H9 (cell line): ENCODE data around the gene UNK. TPM values are rescaled to one million over a fixed set of nuclear protein-coding genes. Genes with fewer than 3 reads are reported as not detected.

Experiments used
- DNase-seq: peaks from one replicate; pipeline ENCODE4 v3.0.0-alpha.2; 2017
- H2AFZ ChIP-seq: one replicate; pipeline ENCODE4 v1.6.1; 2013; ENCODE audit warnings: mild to moderate bottlenecking, low read length, control low read depth, moderate library complexity
- H2AK5ac ChIP-seq: 2 replicates; pipeline ENCODE4 v1.6.1; 2013; ENCODE audit warnings: low read length, control low read depth, mixed read lengths; ENCODE audit not compliant: insufficient read length
- H2BK120ac ChIP-seq: one replicate; pipeline ENCODE4 v1.6.1; 2013; ENCODE audit warnings: low read depth, mild to moderate bottlenecking, low read length, control low read depth, inconsistent platforms; ENCODE audit not compliant: poor library complexity, severe bottlenecking
- H2BK12ac ChIP-seq: 2 replicates; pipeline ENCODE4 v1.6.1; 2013; ENCODE audit warnings: low read length, control low read depth, mixed read lengths, low read depth; ENCODE audit not compliant: insufficient read length
- H2BK15ac ChIP-seq: 2 replicates; pipeline ENCODE4 v1.6.1; 2013; ENCODE audit warnings: low read depth, low read length, control low read depth
- H2BK20ac ChIP-seq: one replicate; pipeline ENCODE4 v1.6.1; 2013; ENCODE audit warnings: low read depth, mild to moderate bottlenecking, low read length, control low read depth, inconsistent platforms; ENCODE audit not compliant: poor library complexity, severe bottlenecking
- H2BK5ac ChIP-seq: 2 replicates; pipeline ENCODE4 v1.6.1; 2013; ENCODE audit warnings: low read length, control low read depth, mixed read lengths; ENCODE audit not compliant: insufficient read length
- H3K14ac ChIP-seq: 2 replicates; pipeline ENCODE4 v1.6.1; 2013; ENCODE audit warnings: low read length, control low read depth; ENCODE audit not compliant: insufficient read depth
- H3K18ac ChIP-seq: 2 replicates; pipeline ENCODE4 v1.6.1; 2013; ENCODE audit warnings: low read depth, mild to moderate bottlenecking, mixed read lengths, low read length, control low read depth; ENCODE audit not compliant: insufficient read length
- H3K23ac ChIP-seq: 2 replicates; pipeline ENCODE4 v1.6.1; 2013; ENCODE audit warnings: low read length, control low read depth, mixed read lengths, low read depth; ENCODE audit not compliant: insufficient read length
- H3K23me2 ChIP-seq: 2 replicates; pipeline ENCODE4 v1.6.1; 2013; ENCODE audit warnings: low read depth, mild to moderate bottlenecking, mixed read lengths, low read length, control low read depth; ENCODE audit not compliant: insufficient read length, poor library complexity, severe bottlenecking
- H3K27ac ChIP-seq: 2 replicates; pipeline ENCODE4 v1.5.1; 2013; ENCODE audit warnings: low read length, control low read depth, mixed read lengths, low read depth; ENCODE audit not compliant: insufficient read length
- H3K27me3 ChIP-seq: 2 replicates; pipeline ENCODE4 v1.6.1; 2013; ENCODE audit warnings: low read length, control low read depth, inconsistent platforms; ENCODE audit not compliant: insufficient read depth
- H3K4ac ChIP-seq: 2 replicates; pipeline ENCODE4 v1.6.1; 2013; ENCODE audit warnings: low read depth, mild to moderate bottlenecking, control low read depth, inconsistent platforms, low read length, moderate library complexity
- H3K4me1 ChIP-seq: 2 replicates; pipeline ENCODE4 v1.6.1; 2013; ENCODE audit warnings: low read length, control low read depth, inconsistent platforms; ENCODE audit not compliant: insufficient read depth
- H3K4me2 ChIP-seq: 2 replicates; pipeline ENCODE4 v1.6.1; 2013; ENCODE audit warnings: low read length, control low read depth, mixed read lengths; ENCODE audit not compliant: insufficient read length, insufficient read depth
- H3K56ac ChIP-seq: 2 replicates; pipeline ENCODE4 v1.6.1; 2013; ENCODE audit warnings: low read depth, mild to moderate bottlenecking, mixed read lengths, low read length, control low read depth; ENCODE audit not compliant: insufficient read length
- H3K79me1 ChIP-seq: 2 replicates; pipeline ENCODE4 v1.6.1; 2013; ENCODE audit warnings: low read depth, mild to moderate bottlenecking, moderate library complexity, low read length, control low read depth, inconsistent platforms; ENCODE audit not compliant: insufficient read depth, poor library complexity, severe bottlenecking
- H3K79me2 ChIP-seq: 2 replicates; pipeline ENCODE4 v1.6.1; 2013; ENCODE audit warnings: low read length, control low read depth, inconsistent platforms; ENCODE audit not compliant: insufficient read depth
- H3K9ac ChIP-seq: 2 replicates; pipeline ENCODE4 v1.6.1; 2013; ENCODE audit warnings: low read length, control low read depth, mixed read lengths; ENCODE audit not compliant: insufficient read length; ENCODE audit errors: extremely low read depth
- H3K9me3 ChIP-seq: one replicate; pipeline ENCODE4 v1.6.1; 2013; ENCODE audit warnings: low read depth, low read length, inconsistent platforms; ENCODE audit not compliant: control insufficient read depth
- H3T11ph ChIP-seq: one replicate; pipeline ENCODE4 v1.6.1; 2013; ENCODE audit warnings: mild to moderate bottlenecking, low read length, control low read depth, inconsistent platforms
- H4K20me1 ChIP-seq: one replicate; pipeline ENCODE4 v1.6.1; 2013; ENCODE audit not compliant: control insufficient read depth, insufficient read length, insufficient read depth
- H4K5ac ChIP-seq: 2 replicates; pipeline ENCODE4 v1.6.1; 2013; ENCODE audit warnings: low read depth, mild to moderate bottlenecking, mixed read lengths, low read length, control low read depth; ENCODE audit not compliant: insufficient read length
- H4K8ac ChIP-seq: replicated peaks from 2 replicates; pipeline ENCODE4 v1.6.1; 2013; ENCODE audit warnings: low read length, control low read depth, mixed read lengths, low read depth; ENCODE audit not compliant: insufficient read length
- H4K91ac ChIP-seq: 2 replicates; pipeline ENCODE4 v1.6.1; 2013; ENCODE audit warnings: low read depth, mild to moderate bottlenecking, moderate library complexity, mixed read lengths, low read length, control low read depth; ENCODE audit not compliant: insufficient read length
- H3K27ac Mint-ChIP-seq, 3 experiments: 2 replicates in 2 of 3; 3 replicates in 1 of 3; pipeline ENCODE4 v1.8.0; 2020 to 2021; ENCODE audit warnings: mixed read lengths in 3 of 3, mild to moderate bottlenecking in 1 of 3, moderate library complexity in 1 of 3
- H3K27me3 Mint-ChIP-seq: 2 replicates; pipeline ENCODE4 v1.8.0; 2021; ENCODE audit warnings: low read depth, mild to moderate bottlenecking, moderate library complexity, mixed read lengths
- H3K36me3 Mint-ChIP-seq, 3 experiments: 2 replicates in 2 of 3; 3 replicates in 1 of 3; pipeline ENCODE4 v1.8.0; 2020 to 2021; ENCODE audit warnings: low read depth in 3 of 3, mixed read lengths in 3 of 3; ENCODE audit not compliant: insufficient read depth in 1 of 3
- H3K4me1 Mint-ChIP-seq, 2 experiments: 2 replicates each; pipeline ENCODE4 v1.8.0; 2020; ENCODE audit warnings: mixed read lengths in 2 of 2
- H3K4me3 Mint-ChIP-seq, 2 experiments: 2 replicates in 1 of 2; 3 replicates in 1 of 2; pipeline ENCODE4 v1.8.0; 2020 to 2021; ENCODE audit warnings: mild to moderate bottlenecking in 2 of 2, mixed read lengths in 2 of 2, moderate library complexity in 1 of 2
- H3K9me3 Mint-ChIP-seq, 2 experiments: 2 replicates in 1 of 2; 3 replicates in 1 of 2; pipeline ENCODE4 v1.8.0; 2020; ENCODE audit warnings: mild to moderate bottlenecking in 2 of 2, mixed read lengths in 2 of 2, moderate library complexity in 1 of 2
- WGBS: extraction: QIAGEN DNeasy Blood & Tissue Kit; methylation state at CpG from one replicate; pipeline ENCODE4 v1.1.7; 2013; ENCODE audit warnings: missing lambda C conversion rate, low lambda C conversion rate, mixed read lengths; ENCODE audit not compliant: insufficient read length; ENCODE audit errors: extremely low coverage; 5-methylcytosine and 5-hydroxymethylcytosine counted together
- total RNA-seq: library from RNA; stranded (reverse); gene quantifications from 2 replicates; pipeline ENCODE4 v1.2.1, GENCODE V29; 2021
- TF ChIP-seq, protein P1 (sequence below): fragments of 200-600 bp; sonication (generic); conservative IDR thresholded peaks from 3 replicates; pipeline ENCODE4 v1.8.0; 2021; ENCODE audit warnings: antibody characterized with exemption, mild to moderate bottlenecking

Gene UNK
- total RNA-seq, 1 experiment from 2014 or later, result 36.4 TPM

DNA sequence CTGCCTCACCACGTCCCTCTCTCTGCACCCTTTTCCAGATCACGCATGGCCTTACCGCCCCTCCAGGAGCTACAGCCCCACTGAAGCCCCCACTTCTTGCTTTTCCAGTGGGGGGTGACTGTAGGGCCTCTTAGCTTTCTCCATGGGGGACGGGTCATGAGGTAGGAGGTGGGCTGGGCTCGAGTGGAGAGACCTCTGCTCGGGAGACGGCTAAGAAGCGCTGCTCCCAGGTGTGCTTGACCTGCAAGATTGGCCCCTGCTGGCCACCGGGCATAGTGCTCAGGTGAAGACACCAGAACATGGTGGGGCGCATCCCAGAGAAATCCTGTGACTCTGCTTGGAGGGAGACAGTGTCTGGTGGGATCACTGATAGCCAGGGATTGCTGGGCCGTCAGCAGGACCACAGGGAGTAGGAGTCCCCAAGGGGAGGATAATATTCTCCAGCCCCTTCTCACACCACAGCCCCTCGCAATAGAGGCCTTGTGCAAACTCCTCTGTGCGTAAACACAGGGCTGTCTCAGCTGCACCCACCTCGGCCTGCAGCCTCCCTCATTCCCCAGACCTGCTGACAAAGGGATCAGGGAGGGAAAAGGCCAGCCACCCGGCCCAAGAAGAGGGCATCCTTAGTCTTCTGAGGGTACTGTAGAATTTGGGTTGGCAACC lies 10.7 kb upstream of the UNK start:
- no peaks in the 10 kb centered on the region for H3K9me3 ChIP-seq
- H2AK5ac ChIP-seq, result no peak overlapping the region
- Mint-ChIP-seq H3K27ac (peak overlapping the region in 2 of 3 experiments; percentile 21 to 49; a peak in 1 of 7 replicates), H3K4me3 (no peak overlapping the region), H3K9me3 (no peaks in the 10 kb centered on the region), H3K4me1 (peaks cover 28 to 38% of the 10 kb centered on the region in 2 experiments), H3K27me3 (no peaks in the 10 kb centered on the region), H3K36me3 (peaks cover 18 to 30% (median 30%) of the 10 kb centered on the region in 3 experiments)
- TF ChIP-seq, protein P1, sequence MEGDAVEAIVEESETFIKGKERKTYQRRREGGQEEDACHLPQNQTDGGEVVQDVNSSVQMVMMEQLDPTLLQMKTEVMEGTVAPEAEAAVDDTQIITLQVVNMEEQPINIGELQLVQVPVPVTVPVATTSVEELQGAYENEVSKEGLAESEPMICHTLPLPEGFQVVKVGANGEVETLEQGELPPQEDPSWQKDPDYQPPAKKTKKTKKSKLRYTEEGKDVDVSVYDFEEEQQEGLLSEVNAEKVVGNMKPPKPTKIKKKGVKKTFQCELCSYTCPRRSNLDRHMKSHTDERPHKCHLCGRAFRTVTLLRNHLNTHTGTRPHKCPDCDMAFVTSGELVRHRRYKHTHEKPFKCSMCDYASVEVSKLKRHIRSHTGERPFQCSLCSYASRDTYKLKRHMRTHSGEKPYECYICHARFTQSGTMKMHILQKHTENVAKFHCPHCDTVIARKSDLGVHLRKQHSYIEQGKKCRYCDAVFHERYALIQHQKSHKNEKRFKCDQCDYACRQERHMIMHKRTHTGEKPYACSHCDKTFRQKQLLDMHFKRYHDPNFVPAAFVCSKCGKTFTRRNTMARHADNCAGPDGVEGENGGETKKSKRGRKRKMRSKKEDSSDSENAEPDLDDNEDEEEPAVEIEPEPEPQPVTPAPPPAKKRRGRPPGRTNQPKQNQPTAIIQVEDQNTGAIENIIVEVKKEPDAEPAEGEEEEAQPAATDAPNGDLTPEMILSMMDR, result peak; percentile 59; the same call in 2 of the 3 replicates
- H2AFZ ChIP-seq, result no peak overlapping the region
- no peak overlapping the region for H3K4me2 ChIP-seq
- H4K91ac ChIP-seq, result no peak overlapping the region
- H3K4ac ChIP-seq, result no peak overlapping the region
- H3K4me1 ChIP-seq, result no peaks in the 10 kb centered on the region
- no peaks in the 10 kb centered on the region for H3K79me1 ChIP-seq
- no peak overlapping the region for H3T11ph ChIP-seq
- H2BK20ac ChIP-seq, result no peak overlapping the region
- no peaks in the 10 kb centered on the region for H4K20me1 ChIP-seq
- H2BK5ac ChIP-seq, result no peak overlapping the region
- no peak overlapping the region for H2BK15ac ChIP-seq
- H3K9ac ChIP-seq, result no peak overlapping the region
- no peak overlapping the region for H4K5ac ChIP-seq
- H3K18ac ChIP-seq, result no peak overlapping the region
- H3K56ac ChIP-seq, result no peak overlapping the region
- H2BK120ac ChIP-seq, result no peak overlapping the region
- peaks cover 3% of the 10 kb centered on the region; the same call in 1 of the 2 replicates for H3K79me2 ChIP-seq
- no peaks in the 10 kb centered on the region for H3K23me2 ChIP-seq
- DNase-seq, result peak; percentile 88
- H3K27me3 ChIP-seq, result no peaks in the 10 kb centered on the region
- no peak overlapping the region for H4K8ac ChIP-seq
- no peak overlapping the region for H3K23ac ChIP-seq
- H2BK12ac ChIP-seq, result no peak overlapping the region
- no CpG with 5 or more reads among the region's 15 CpGs for WGBS
- no peak overlapping the region for H3K14ac ChIP-seq
- no peak overlapping the region for H3K27ac ChIP-seq
